Fibroblast of lung (primary cell): ENCODE measurements around the gene MTRR. TPM values are rescaled to one million over a fixed set of nuclear protein-coding genes. Genes with fewer than 3 reads are reported as not detected.

Experiments
- DNase-seq, 2 donors: peaks; one replicate each; pipeline versions ENCODE4 v3.0.0 to v3.0.0-alpha.2; 2010; ENCODE audit warnings: low read depth in 2 of 2
- H2AFZ ChIP-seq: 2 replicates; pipeline ENCODE4 v1.5.1; 2012; ENCODE audit warnings: low read length, control low read depth, inconsistent platforms
- H3K27ac ChIP-seq: 2 replicates; pipeline ENCODE4 v1.5.1; 2011; ENCODE audit warnings: low read length, control low read depth; ENCODE audit not compliant: insufficient read depth
- H3K27me3 ChIP-seq: 2 replicates; pipeline ENCODE4 v1.5.1; 2011; ENCODE audit warnings: mild to moderate bottlenecking, low read length; ENCODE audit not compliant: control insufficient read depth, insufficient read depth
- H3K36me3 ChIP-seq: 2 replicates; pipeline ENCODE4 v1.5.1; 2011; ENCODE audit warnings: low read length; ENCODE audit not compliant: control insufficient read depth, insufficient read depth
- H3K4me1 ChIP-seq: 2 replicates; pipeline ENCODE4 v1.5.1; 2011; ENCODE audit warnings: low read length; ENCODE audit not compliant: control insufficient read depth, insufficient read depth; ENCODE audit errors: extremely low read depth
- H3K4me2 ChIP-seq: 2 replicates; pipeline ENCODE4 v1.5.1; 2011; ENCODE audit warnings: low read length, control low read depth; ENCODE audit not compliant: insufficient read depth; ENCODE audit errors: extremely low read depth
- H3K4me3 ChIP-seq, 4 experiments: fragments of 200-600 bp in 1 of 4; sonication (generic) in 1 of 4; replicated peaks in 1 of 4; 2 replicates each; pipeline ENCODE4 v1.5.1; 2011 to 2016; ENCODE audit warnings: low read length in 4 of 4, low read depth in 3 of 4, mild to moderate bottlenecking in 3 of 4, control low read depth in 2 of 4, inconsistent platforms in 1 of 4, mixed read lengths in 1 of 4; ENCODE audit not compliant: insufficient read depth in 1 of 4; ENCODE audit errors: control extremely low read depth in 1 of 4
- H3K79me2 ChIP-seq: 2 replicates; pipeline ENCODE4 v1.5.1; 2012; ENCODE audit warnings: mild to moderate bottlenecking, low read length, inconsistent platforms; ENCODE audit not compliant: control insufficient read depth, insufficient read depth
- H3K9ac ChIP-seq: 2 replicates; pipeline ENCODE4 v1.5.1; 2011; ENCODE audit warnings: mild to moderate bottlenecking, low read length, control low read depth; ENCODE audit not compliant: insufficient read depth
- H3K9me3 ChIP-seq: 2 replicates; pipeline ENCODE4 v1.5.1; 2012; ENCODE audit warnings: low read depth, low read length; ENCODE audit not compliant: control insufficient read depth, insufficient read depth
- H4K20me1 ChIP-seq: 2 replicates; pipeline ENCODE4 v1.5.1; 2011; ENCODE audit warnings: low read length; ENCODE audit not compliant: control insufficient read depth, insufficient read depth; ENCODE audit errors: extremely low read depth
- CTCF ChIP-seq, 2 donors: IDR thresholded peaks in 1 of 2; conservative IDR thresholded peaks in 1 of 2; 1 replicate in 1 of 2; 2 replicates in 1 of 2; pipeline ENCODE4 v1.5.1; 2011 to 2012; ENCODE audit warnings: low read length in 2 of 2, control low read depth in 1 of 2, inconsistent platforms in 1 of 2, low read depth in 1 of 2, mild to moderate bottlenecking in 1 of 2
- EZH2 ChIP-seq: IDR thresholded peaks from 2 replicates; pipeline ENCODE4 v1.5.1; 2012; ENCODE audit warnings: low read length, control low read depth, mild to moderate bottlenecking; ENCODE audit errors: missing control alignments
- polyA plus RNA-seq, 2 donors: library from polyadenylated mRNA; depleted of rRNA in 1 of 2; stranded (reverse) in 1 of 2; unstranded in 1 of 2; fragments of >200 nt; gene quantifications; 2 replicates each; pipeline ENCODE4 v1.2.1, GENCODE V29; 2011 to 2012; ENCODE audit warnings: missing spikeins in 1 of 2
- total RNA-seq: library from RNA; depleted of rRNA; stranded (reverse); fragments of >200 nt; gene quantifications from 2 replicates; pipeline ENCODE4 v1.2.1, GENCODE V29; 2014

The MTRR gene
- total and polyA plus RNA-seq, 2 donors (not counting 1 experiment from before 2014, with no cell fraction given) = 19.0 to 45.1 TPM

GRCh38 chr5:7842531-7842930 is 26.4 kb upstream of the MTRR start:
- no peak overlapping the region for H2AFZ ChIP-seq
- peaks cover 2% of the 10 kb centered on the region for H3K27me3 ChIP-seq
- no peak overlapping the region for H3K4me3 ChIP-seq
- H3K4me2 ChIP-seq = no peak overlapping the region
- TF ChIP-seq EZH2 (no peak), CTCF (conservative IDR thresholded peaks at IDR 0.05 in 1 of 2, IDR thresholded peaks at IDR 0.05 in 1 of 2; ENCODE audit: low read depth in 1 of 2, low read length in 2 of 2) (no peak)
- no peaks in the 10 kb centered on the region for H4K20me1 ChIP-seq
- H3K4me1 ChIP-seq = no peaks in the 10 kb centered on the region
- no peak overlapping the region for H3K9ac ChIP-seq
- DNase-seq = no peak
- no peaks in the 10 kb centered on the region for H3K9me3 ChIP-seq
- no peaks in the 10 kb centered on the region for H3K36me3 ChIP-seq
- H3K27ac ChIP-seq = no peak overlapping the region
- no peaks in the 10 kb centered on the region for H3K79me2 ChIP-seq

GRCh38 chr5:7844901-7845300 is 24.0 kb upstream of the MTRR start:
- no peaks in the 10 kb centered on the region for H3K79me2 ChIP-seq
- H3K4me2 ChIP-seq = no peak overlapping the region
- TF ChIP-seq EZH2 (no peak), CTCF (conservative IDR thresholded peaks at IDR 0.05 in 1 of 2, IDR thresholded peaks at IDR 0.05 in 1 of 2; ENCODE audit: low read depth in 1 of 2, low read length in 2 of 2) (no peak)
- H3K9ac ChIP-seq = no peak overlapping the region
- H4K20me1 ChIP-seq = no peaks in the 10 kb centered on the region
- H3K4me3 ChIP-seq = no peak overlapping the region
- H2AFZ ChIP-seq = no peak overlapping the region
- no peaks in the 10 kb centered on the region for H3K9me3 ChIP-seq
- H3K27me3 ChIP-seq = peaks cover 16% of the 10 kb centered on the region
- H3K4me1 ChIP-seq = no peaks in the 10 kb centered on the region
- no peak for DNase-seq
- no peaks in the 10 kb centered on the region for H3K36me3 ChIP-seq
- H3K27ac ChIP-seq = no peak overlapping the region

DNA sequence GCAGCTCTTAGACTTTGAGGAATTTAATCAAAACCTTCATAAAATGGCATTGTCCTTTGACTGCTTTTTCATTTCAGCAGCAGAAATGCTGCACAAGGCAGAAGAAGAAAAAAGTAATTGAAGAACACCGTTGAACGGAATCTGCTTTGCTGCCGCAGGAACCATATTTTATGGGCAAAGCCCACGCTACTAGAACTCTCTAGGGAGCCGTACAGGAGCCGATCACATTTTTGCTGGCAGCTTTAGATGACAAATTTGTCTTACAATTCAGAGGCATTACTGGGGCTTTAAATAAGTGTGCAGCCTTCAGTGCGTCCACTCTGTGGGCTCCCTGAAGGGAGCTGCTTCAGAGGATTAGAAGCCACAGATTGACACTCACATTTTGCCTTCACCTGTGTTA is 23.4 kb upstream of the MTRR start:
- H3K36me3 ChIP-seq = no peaks in the 10 kb centered on the region
- TF ChIP-seq EZH2 (no peak), CTCF (conservative IDR thresholded peaks at IDR 0.05 in 1 of 2, IDR thresholded peaks at IDR 0.05 in 1 of 2; ENCODE audit: low read depth in 1 of 2, low read length in 2 of 2) (no peak)

More for the DNA sequence above, 23.4 kb upstream of the MTRR start:
- Histone ChIP-seq H3K4me1 (no peaks in the 10 kb centered on the region), H3K9me3 (no peaks in the 10 kb centered on the region), H2AFZ (no peak overlapping the region), H4K20me1 (no peaks in the 10 kb centered on the region), H3K4me2 (no peak overlapping the region), H3K27me3 (peaks cover 19% of the 10 kb centered on the region), H3K4me3 (no peak overlapping the region), H3K27ac (no peak overlapping the region), H3K9ac (no peak overlapping the region), H3K79me2 (no peaks in the 10 kb centered on the region)
- DNase-seq = no peak
